WTC11 (cell line): Measurements from ENCODE around the gene EXOC4.

Experiments used
- CBFB ChIP-seq: sonication (generic); formaldehyde crosslinking; IDR thresholded peaks from 2 replicates; pipeline ENCODE4 v1.8.1; 2022; ENCODE audit warnings: mild to moderate bottlenecking, low read depth, missing genetic modification reagents
- JUN ChIP-seq: sonication (generic); formaldehyde crosslinking; IDR thresholded peaks from 2 replicates; pipeline ENCODE4 v1.8.0; 2023; ENCODE audit warnings: mild to moderate bottlenecking, missing genetic modification reagents
- SMAD3 ChIP-seq: sonication (generic); formaldehyde crosslinking; IDR thresholded peaks from 2 replicates; pipeline ENCODE4 v1.8.0; 2022; ENCODE audit warnings: missing genetic modification reagents, mild to moderate bottlenecking, borderline replicate concordance
- TF ChIP-seq, protein P1 (sequence below): sonication (generic); formaldehyde crosslinking; IDR thresholded peaks from 2 replicates; pipeline ENCODE4 v1.8.1; 2023; ENCODE audit warnings: mild to moderate bottlenecking, missing genetic modification reagents, borderline replicate concordance
- TF ChIP-seq, protein P2 (sequence below): sonication (generic); formaldehyde crosslinking; IDR thresholded peaks from 2 replicates; pipeline ENCODE4 v1.8.0; 2022; ENCODE audit warnings: mild to moderate bottlenecking, missing genetic modification reagents
- TF ChIP-seq, protein P3 (sequence below): sonication (generic); formaldehyde crosslinking; IDR thresholded peaks from 2 replicates; pipeline ENCODE4 v1.8.1; 2023; ENCODE audit warnings: mild to moderate bottlenecking, moderate library complexity, missing genetic modification reagents
- TF ChIP-seq, protein P4 (sequence below): sonication (generic); formaldehyde crosslinking; conservative IDR thresholded peaks from 2 replicates; pipeline ENCODE4 v1.8.1; 2023; ENCODE audit warnings: mild to moderate bottlenecking, low read depth, missing genetic modification reagents, moderate library complexity

DNA sequence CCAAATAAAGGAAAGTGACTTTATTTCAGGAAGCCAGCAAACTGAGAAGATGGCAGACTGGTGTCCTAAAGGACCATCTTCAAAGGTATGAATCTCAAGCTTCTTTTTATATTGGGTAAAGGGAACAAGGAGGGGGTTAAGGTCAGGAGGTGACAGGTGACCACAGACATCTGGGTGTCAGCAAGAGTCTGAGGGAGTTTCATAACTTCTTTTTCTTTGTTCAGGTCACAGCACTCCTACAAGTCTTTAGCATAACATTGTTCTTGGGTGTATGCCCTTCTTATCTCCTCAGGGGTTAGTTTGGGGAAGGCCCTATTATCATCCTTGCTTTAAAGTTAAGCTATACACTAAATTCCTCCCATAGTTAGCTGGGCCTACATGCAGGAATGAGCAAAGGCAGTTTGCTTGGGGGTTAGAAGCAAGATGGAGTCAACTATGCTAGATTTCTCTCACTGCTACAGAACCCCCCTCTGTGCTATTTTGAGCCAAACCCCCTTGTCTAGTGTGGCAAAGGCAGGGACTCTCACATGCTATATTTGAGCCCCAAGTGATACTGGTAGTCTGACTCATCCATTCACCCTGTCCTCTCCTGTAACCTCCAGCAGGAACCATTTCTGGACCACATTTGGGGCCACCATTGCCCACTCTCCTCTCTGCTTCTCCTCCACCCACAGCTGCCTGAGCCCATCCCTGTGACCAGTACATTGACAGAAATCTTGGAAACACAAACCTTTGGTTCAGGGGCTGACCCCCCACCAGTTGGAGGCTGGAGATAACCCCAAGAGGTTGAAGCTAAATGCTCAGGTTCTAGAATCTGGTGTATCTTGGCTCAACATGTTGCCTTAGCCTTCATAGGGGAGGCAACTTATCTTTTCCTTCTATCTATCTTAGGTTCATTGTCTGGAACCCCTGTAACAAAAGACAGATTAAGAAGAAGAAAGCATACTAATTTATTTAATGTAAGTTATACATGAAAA, 818.8 kb downstream of the EXOC4 start:
- no peak for TF ChIP-seq JUN (CRISPR knock-in tag)
- TF ChIP-seq, protein P1, sequence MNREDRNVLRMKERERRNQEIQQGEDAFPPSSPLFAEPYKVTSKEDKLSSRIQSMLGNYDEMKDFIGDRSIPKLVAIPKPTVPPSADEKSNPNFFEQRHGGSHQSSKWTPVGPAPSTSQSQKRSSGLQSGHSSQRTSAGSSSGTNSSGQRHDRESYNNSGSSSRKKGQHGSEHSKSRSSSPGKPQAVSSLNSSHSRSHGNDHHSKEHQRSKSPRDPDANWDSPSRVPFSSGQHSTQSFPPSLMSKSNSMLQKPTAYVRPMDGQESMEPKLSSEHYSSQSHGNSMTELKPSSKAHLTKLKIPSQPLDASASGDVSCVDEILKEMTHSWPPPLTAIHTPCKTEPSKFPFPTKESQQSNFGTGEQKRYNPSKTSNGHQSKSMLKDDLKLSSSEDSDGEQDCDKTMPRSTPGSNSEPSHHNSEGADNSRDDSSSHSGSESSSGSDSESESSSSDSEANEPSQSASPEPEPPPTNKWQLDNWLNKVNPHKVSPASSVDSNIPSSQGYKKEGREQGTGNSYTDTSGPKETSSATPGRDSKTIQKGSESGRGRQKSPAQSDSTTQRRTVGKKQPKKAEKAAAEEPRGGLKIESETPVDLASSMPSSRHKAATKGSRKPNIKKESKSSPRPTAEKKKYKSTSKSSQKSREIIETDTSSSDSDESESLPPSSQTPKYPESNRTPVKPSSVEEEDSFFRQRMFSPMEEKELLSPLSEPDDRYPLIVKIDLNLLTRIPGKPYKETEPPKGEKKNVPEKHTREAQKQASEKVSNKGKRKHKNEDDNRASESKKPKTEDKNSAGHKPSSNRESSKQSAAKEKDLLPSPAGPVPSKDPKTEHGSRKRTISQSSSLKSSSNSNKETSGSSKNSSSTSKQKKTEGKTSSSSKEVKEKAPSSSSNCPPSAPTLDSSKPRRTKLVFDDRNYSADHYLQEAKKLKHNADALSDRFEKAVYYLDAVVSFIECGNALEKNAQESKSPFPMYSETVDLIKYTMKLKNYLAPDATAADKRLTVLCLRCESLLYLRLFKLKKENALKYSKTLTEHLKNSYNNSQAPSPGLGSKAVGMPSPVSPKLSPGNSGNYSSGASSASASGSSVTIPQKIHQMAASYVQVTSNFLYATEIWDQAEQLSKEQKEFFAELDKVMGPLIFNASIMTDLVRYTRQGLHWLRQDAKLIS (CRISPR knock-in tag), result no peak
- no peak for TF ChIP-seq SMAD3 (CRISPR knock-in tag)
- TF ChIP-seq, protein P2, sequence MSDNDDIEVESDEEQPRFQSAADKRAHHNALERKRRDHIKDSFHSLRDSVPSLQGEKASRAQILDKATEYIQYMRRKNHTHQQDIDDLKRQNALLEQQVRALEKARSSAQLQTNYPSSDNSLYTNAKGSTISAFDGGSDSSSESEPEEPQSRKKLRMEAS (CRISPR knock-in tag), result no peak
- TF ChIP-seq, protein P3, sequence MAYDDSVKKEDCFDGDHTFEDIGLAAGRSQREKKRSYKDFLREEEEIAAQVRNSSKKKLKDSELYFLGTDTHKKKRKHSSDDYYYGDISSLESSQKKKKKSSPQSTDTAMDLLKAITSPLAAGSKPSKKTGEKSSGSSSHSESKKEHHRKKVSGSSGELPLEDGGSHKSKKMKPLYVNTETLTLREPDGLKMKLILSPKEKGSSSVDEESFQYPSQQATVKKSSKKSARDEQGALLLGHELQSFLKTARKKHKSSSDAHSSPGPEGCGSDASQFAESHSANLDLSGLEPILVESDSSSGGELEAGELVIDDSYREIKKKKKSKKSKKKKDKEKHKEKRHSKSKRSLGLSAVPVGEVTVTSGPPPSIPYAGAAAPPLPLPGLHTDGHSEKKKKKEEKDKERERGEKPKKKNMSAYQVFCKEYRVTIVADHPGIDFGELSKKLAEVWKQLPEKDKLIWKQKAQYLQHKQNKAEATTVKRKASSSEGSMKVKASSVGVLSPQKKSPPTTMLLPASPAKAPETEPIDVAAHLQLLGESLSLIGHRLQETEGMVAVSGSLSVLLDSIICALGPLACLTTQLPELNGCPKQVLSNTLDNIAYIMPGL (CRISPR knock-in tag), result no peak
- TF ChIP-seq, protein P4, sequence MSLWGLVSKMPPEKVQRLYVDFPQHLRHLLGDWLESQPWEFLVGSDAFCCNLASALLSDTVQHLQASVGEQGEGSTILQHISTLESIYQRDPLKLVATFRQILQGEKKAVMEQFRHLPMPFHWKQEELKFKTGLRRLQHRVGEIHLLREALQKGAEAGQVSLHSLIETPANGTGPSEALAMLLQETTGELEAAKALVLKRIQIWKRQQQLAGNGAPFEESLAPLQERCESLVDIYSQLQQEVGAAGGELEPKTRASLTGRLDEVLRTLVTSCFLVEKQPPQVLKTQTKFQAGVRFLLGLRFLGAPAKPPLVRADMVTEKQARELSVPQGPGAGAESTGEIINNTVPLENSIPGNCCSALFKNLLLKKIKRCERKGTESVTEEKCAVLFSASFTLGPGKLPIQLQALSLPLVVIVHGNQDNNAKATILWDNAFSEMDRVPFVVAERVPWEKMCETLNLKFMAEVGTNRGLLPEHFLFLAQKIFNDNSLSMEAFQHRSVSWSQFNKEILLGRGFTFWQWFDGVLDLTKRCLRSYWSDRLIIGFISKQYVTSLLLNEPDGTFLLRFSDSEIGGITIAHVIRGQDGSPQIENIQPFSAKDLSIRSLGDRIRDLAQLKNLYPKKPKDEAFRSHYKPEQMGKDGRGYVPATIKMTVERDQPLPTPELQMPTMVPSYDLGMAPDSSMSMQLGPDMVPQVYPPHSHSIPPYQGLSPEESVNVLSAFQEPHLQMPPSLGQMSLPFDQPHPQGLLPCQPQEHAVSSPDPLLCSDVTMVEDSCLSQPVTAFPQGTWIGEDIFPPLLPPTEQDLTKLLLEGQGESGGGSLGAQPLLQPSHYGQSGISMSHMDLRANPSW (CRISPR knock-in tag), result no peak
- no peak for TF ChIP-seq CBFB (CRISPR knock-in tag)
